ENCODE measurements around the gene LTA.

The LTA gene

GRCh38 chr6:31572041-31572911 lies at the start of gene LTA:
Gene LTA (plus strand): TSS chr6:31572289. CDS start chr6:31572743, 454 bp downstream.
- DNase-seq (ENCODE audit: low read depth in 2 of 2), result peak in 1 of 2 donors; percentile 62

- DNase-seq (ENCODE audit: low read depth in 2 of 2), result no peak
Observed at GRCh38 chr6:31525553-31525931, 46.5 kb upstream of the LTA start.

- DNase-seq (ENCODE audit: low read depth in 2 of 2), result no peak
Observed at GRCh38 chr6:31525932-31526591, 46.0 kb upstream of the LTA start.

GRCh38 chr6:31528307-31528777 lies 43.7 kb upstream of the LTA start:
- DNase-seq (ENCODE audit: low read depth in 2 of 2), result no peak

GRCh38 chr6:31528821-31529328 lies 43.2 kb upstream of the LTA start, which contains the start of gene MCCD1:
Gene MCCD1 (plus strand): TSS chr6:31528962. CDS start chr6:31529015, 53 bp downstream.
- no peak for DNase-seq (ENCODE audit: low read depth in 2 of 2)

- no peak for DNase-seq (ENCODE audit: low read depth in 2 of 2)
Observed at GRCh38 chr6:31529329-31530150, 42.5 kb upstream of the LTA start.

GRCh38 chr6:31530659-31531058 lies 41.4 kb upstream of the LTA start:
- no peak for DNase-seq (ENCODE audit: low read depth in 2 of 2)

- DNase-seq (ENCODE audit: low read depth in 2 of 2), result no peak
Observed at GRCh38 chr6:31531162-31531561, 40.9 kb upstream of the LTA start.

GRCh38 chr6:31531771-31532643 lies 40.1 kb upstream of the LTA start:
- DNase-seq (ENCODE audit: low read depth in 2 of 2), result no peak

- no peak for DNase-seq (ENCODE audit: low read depth in 2 of 2)
Observed at GRCh38 chr6:31532644-31533454, 39.2 kb upstream of the LTA start.

GRCh38 chr6:31533455-31533841 lies 38.6 kb upstream of the LTA start:
- DNase-seq (ENCODE audit: low read depth in 2 of 2), result no peak

GRCh38 chr6:31534011-31534410 lies 38.1 kb upstream of the LTA start:
- no peak for DNase-seq (ENCODE audit: low read depth in 2 of 2)

GRCh38 chr6:31534521-31535040 lies 37.5 kb upstream of the LTA start:
- DNase-seq (ENCODE audit: low read depth in 2 of 2), result no peak

GRCh38 chr6:31535538-31536324 lies 36.4 kb upstream of the LTA start:
- DNase-seq (ENCODE audit: low read depth in 2 of 2), result no peak

GRCh38 chr6:31538805-31539400 lies 33.2 kb upstream of the LTA start:
- no peak for DNase-seq (ENCODE audit: low read depth in 2 of 2)

GRCh38 chr6:31540640-31541039 lies 31.4 kb upstream of the LTA start:
- DNase-seq (ENCODE audit: low read depth in 2 of 2), result no peak

GRCh38 chr6:31541059-31541657 lies 30.9 kb upstream of the LTA start:
- DNase-seq (ENCODE audit: low read depth in 2 of 2), result peak; percentile 20 to 49
